HG03066 (cell line): ENCODE measurements around the gene LAMA3.

Source experiments
- ATAC-seq: cut with Tn5 transposase; IDR thresholded peaks from one replicate; pipeline ENCODE4 v1.9.1; 2021; ENCODE audit warnings: low read depth; ENCODE audit not compliant: unreplicated experiment

The LAMA3 gene, protein sequence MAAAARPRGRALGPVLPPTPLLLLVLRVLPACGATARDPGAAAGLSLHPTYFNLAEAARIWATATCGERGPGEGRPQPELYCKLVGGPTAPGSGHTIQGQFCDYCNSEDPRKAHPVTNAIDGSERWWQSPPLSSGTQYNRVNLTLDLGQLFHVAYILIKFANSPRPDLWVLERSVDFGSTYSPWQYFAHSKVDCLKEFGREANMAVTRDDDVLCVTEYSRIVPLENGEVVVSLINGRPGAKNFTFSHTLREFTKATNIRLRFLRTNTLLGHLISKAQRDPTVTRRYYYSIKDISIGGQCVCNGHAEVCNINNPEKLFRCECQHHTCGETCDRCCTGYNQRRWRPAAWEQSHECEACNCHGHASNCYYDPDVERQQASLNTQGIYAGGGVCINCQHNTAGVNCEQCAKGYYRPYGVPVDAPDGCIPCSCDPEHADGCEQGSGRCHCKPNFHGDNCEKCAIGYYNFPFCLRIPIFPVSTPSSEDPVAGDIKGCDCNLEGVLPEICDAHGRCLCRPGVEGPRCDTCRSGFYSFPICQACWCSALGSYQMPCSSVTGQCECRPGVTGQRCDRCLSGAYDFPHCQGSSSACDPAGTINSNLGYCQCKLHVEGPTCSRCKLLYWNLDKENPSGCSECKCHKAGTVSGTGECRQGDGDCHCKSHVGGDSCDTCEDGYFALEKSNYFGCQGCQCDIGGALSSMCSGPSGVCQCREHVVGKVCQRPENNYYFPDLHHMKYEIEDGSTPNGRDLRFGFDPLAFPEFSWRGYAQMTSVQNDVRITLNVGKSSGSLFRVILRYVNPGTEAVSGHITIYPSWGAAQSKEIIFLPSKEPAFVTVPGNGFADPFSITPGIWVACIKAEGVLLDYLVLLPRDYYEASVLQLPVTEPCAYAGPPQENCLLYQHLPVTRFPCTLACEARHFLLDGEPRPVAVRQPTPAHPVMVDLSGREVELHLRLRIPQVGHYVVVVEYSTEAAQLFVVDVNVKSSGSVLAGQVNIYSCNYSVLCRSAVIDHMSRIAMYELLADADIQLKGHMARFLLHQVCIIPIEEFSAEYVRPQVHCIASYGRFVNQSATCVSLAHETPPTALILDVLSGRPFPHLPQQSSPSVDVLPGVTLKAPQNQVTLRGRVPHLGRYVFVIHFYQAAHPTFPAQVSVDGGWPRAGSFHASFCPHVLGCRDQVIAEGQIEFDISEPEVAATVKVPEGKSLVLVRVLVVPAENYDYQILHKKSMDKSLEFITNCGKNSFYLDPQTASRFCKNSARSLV (N-terminal part only)

DNA sequence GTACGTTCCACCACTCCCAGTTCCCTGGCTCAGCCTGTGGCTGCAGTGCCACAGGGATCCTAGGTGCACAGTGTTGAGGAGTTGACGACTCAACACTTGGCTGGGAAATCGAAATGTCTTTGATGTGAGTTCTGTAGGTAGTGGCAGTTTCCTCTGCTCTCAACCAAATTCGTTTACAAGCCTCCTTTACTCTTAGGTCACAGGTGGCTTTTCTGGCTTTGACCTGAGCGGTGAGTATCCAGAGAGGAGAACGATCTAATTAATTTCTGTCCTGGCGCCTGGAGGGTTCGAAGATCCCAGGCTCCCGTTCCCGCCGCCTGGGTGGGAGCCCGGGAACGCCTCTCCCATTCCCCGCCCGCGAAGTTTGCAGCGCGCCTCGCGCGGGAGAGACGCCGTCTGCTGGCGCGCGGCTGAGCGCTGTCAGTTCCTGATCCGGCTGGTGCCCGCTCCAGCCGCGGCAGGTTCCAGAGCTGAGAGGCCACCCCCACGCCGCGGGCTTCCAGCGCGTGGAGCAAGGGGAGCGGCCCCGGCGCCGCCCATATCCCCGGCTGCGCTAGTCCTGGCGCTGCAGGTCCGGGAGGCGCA, at the start of gene LAMA3:
Gene LAMA3 (plus strand): TSS at position 423 of the 585 bp plus-strand sequence. CDS start 231 bp downstream, outside the sequence.
- ATAC-seq, result peak; percentile 56

DNA sequence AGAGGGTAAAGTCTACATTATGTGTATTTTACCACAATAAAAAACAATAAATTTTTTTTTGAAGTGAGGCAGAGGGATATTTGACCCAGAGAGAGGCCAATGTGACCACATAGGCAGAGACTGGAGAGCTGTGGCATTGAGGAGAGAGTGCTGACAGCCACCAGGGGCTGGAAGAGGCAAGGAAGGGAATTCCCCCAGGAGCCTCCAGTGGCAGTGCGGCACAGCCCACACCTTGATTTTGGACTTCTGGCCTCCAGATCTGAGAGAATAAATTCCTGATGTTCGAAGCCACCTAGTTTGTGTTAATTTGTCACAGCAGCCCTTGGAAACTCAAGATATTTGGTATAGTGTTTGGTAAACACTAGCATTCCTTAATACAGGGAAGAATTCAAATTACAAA, 49.2 kb upstream of the LAMA3 start:
- no peak for ATAC-seq

DNA sequence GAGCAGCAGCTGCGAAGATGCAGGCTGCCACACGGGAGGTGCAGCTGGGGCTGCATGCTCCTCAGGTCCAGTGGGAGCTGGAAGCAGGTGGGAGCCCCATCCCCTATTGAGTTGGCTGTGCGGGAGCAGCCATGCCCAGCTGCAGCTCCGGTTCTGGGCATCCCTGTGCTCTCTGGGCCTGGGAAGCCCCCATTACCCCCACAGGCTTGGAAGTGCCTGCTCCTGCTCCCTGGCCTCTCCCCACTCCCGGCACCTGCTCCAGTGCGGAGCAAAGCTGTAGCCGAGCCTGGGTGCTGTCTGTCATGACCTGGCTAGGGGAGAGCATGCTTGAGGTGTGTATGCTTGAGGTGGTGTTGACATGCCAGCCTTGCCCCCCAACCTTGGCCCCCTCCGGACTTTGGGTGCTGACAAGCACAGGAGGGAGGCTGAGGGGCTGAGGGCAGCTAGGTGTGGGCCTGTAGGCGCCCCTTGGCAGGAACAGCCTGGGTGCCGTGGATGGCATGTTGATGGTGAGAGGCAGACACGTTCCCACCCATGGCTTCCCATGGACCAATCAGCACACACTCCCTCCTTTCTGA, 48.0 kb upstream of the LAMA3 start:
- ATAC-seq, result no peak

DNA sequence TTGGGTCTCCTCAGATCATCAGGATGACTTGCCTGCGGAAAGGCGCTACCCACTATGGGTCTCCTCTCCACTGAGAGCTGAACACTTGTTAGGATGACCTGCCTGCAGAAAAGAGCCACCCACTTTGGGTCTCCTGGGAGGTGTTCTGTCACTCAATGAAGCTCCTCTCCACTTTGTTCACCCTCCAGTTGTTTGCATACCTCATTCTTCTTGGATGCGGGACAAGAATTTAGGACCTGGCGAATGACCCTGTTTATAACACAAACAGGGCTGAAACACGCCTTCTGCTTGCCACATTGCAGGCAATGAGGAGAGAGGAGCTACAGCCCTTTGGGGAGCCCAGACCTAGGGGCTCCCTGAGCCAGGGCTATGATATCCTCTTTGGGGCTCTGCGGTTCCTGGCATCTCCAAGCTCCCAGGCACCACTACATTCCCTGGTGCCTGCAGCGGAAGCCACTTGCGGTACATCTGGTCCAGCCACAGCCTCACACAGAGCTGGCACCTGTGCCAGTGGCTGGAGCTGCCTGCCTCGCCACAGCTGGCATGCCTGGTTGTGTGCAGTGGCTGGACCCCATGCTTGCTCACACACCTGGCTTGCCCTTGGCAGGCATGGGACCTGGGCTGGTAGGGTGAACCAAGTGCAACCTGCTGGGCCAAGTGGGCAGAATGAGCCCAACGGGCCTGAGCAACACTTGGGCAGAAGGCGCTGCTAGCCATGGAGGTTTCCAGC, 47.2 kb upstream of the LAMA3 start:
- no peak for ATAC-seq

DNA sequence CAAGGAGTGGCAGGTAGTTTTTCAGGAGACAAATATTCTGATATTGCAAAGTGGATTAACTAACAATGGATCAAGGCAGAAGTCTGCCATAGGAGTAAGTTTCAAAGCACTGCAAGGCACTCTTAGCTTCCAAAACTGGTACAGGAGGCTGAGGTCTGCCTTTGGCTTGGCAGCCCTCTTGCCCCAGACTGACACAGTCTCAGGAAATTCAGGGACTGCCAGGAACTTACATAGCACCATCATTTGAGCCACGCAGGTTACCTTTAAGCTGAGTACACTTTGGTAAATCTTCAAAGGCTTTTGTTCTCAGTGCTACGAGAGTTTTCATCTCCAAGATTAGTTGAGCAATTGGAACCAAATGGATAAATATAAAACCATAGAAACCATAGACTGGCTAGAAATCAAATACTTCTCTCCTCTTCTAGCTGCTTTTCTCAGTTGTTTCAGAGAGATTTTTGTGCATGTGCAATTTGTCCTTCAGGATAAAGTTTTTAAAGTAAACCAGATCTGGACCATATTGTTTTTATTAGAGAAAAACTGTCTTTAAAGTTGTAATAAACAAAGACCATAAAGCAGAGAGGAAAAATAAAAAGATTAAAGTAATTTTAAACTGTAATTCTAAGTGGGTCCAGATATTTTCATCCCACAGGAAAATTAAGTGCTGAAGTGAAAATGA, 45.3 kb upstream of the LAMA3 start:
- ATAC-seq, result no peak

DNA sequence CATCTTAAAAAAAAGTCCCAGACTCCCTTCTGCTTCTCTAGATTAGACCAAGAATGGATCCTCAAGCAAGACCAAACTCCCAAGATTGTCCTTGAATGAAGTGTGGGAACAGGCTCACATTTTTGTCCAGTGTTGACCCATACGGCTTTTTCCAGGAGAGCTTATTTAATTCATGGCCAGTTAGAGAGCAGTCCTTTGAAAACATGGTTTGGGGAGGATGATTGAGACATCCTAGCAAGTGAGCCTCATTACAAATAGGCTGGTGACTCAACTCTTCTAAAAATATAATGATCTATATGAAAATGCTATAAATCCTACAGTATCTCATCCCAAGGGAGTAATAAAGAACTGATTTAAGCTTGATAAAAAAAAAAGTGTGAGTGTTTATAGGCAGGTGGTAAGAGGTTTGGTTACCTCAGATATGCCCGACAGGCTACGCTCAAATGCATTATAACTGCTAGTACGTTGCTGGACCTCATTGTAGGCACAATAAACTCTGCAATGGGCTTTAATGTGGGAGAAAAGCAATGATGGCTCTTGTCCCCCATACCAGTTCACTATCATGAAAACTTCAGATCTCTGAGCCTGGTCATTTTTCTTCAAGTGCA, 43.6 kb upstream of the LAMA3 start:
- no peak for ATAC-seq

DNA sequence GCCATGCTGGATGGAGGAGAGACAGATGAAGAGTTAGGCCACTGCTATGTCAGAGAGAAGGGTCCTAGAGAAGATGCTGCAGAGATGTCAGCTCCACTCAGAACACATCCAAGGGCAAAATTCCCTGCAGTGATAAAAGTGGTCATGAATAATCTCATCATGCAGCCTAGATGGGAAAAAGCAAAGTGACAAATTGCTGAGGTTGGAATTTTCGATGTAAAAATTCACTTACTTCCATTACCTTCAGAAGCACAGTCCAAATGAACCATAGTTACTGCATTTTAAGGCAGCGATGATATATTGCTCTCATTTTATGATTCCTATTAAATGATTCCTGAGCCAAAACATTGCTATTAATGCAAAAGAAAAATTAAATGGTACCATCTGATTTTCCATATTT, 43.0 kb upstream of the LAMA3 start:
- no peak for ATAC-seq

DNA sequence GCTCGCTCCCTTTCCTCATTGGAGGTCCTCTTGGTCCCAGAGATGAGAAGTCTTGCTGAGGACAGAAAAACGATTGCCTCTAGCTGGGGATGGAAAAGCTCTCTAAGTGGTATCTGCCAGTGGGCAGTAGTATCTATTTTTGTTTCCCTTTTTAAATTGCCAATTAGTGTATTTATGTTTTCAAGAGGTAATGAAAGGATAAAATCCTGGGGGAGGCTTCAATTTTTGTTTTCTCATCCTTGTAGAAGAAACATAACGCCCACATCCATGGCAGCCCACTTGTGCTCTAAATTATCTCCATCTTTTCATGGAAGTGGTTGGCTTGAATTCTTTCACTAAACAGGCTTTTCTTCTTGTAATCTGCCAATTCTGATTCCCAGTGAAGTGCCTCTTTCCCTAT, 40.8 kb upstream of the LAMA3 start:
- no peak for ATAC-seq

DNA sequence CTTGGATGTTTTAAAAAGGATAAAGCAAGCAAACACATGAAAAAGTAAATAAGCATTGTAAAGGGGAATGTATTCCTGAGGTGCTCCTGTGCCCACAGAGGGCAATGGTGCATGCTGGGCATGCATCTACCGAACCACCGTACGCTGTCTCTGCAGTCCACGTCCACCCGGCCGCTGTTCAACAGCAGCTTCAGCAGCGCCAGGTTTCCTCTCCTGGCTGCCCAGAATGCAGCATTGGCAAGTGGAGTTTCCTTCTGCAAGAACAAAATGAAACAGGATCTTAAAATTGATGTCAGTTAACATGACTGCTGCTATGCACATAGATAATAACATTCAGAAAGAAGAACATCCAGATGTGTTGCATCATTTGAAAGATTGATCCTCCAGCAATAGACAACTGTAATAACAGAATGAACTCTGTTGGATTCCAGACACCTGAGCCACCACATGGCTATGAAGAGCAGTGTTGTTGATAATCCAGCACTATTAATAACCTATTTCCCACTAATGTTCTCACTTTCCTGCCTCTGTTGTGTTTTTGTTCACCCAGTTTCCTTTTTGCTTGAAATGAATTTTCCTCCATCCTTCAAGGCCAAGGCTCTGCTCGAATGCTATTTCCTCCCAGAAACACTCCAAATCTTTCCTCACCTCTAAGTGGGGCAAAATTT, 40.2 kb upstream of the LAMA3 start:
- no peak for ATAC-seq

DNA sequence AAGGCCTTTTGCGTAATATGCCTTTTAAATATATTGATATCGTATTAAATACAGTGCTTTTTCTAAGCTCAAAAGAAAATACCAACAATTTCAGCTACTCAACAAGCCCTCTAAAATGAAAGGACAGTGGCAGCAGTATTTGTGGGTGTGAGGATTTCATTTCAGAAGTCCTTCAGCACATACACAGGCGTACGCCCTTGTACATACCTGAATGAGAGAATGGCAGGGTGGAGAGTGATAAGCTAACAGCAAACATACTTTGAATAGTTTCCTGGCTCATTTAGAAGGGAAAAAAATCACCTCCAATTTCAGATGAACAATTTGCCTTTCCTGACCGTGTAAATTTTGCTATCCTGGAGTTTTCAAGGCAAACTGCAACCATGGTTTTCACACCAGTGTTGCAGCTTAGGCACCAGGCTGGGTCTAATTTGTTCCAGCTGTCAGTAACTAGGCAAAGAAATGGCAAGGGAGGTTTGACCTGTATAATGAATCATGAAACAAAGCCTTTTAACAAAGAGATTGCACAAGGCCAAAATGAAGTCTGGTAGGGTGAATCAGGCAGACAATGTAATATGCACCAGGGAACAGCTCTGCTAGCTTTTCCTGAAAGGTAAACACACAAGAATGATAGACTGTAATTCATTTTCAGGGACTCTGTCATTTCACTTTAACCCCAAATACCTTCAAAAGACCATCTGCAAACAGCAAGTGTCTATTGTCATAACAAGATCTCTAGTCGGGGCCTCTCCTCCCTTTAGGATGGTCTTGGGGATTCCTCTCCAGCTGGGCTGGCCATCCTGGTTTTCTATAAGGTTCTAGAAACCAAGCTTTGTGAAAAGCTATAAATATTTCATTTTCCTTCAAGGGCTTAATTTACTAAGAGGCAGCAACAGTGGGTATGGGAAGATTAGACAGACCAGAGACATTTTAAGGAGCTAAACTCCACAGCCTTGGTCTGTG, 38.0 kb upstream of the LAMA3 start:
- no peak for ATAC-seq

DNA sequence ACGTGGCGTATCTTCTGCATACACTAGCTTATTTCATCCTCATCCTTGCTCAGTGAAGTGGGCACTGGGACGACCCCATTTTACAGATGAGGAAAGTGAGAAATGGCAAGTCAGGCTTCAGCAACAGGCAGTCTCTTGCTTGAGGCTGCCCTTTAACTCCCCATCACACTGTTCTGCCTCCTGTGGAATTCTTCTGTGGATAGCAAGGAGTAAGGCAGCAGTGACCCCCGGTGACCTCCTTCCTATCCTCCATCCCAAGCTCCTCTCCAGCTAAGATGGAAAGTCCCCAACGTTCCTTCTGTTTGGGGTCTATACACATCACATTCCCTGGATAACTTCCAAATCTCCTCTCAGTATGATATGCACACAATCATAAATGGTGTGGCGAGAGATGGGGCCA, 37.0 kb upstream of the LAMA3 start:
- ATAC-seq, result no peak

DNA sequence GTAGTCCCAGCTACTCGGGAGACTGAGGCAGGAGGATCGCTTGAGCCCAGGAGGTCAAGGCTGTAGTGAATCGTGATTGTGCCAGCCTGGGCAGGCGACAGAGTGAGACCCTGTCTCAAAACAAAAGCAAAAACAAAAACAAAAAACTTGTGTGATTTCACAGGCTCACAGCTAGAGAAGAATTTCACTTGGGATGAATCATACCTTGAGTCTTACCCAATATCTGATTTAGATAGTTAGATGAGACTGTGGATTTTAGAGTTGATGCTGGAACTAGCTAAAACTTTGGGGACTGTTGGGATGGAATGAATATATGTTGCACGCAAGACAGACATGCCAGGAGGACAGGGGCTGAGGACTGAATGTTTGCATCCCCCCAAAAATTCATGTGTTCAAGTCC, 31.0 kb upstream of the LAMA3 start:
- ATAC-seq, result no peak

DNA sequence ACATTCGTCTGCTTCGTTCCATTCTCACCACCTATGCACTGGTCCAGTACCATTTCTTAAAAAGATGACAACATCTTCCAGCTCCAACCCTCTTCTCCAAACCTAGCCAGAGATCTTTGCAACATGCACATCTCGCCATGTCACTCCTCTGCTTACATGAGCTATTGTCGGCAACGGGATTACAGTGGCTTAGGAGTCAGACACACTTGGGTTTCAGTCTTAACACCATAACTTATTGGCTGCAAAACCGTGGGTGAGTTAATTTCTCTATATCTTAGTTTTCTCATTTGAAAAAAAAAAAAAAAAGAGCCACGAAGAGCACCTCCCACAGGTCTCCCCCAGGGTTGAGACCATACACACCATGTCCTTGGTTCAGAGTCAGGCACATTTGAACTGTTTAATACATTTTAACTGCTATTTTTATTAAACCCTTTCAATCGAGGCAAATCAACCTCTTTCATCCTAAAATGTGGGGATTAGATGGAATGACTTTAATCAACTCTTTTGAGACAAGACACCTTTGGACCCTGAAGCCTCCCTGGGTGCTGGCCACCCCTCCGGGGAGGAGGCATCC, 27.4 kb upstream of the LAMA3 start:
- ATAC-seq, result no peak

DNA sequence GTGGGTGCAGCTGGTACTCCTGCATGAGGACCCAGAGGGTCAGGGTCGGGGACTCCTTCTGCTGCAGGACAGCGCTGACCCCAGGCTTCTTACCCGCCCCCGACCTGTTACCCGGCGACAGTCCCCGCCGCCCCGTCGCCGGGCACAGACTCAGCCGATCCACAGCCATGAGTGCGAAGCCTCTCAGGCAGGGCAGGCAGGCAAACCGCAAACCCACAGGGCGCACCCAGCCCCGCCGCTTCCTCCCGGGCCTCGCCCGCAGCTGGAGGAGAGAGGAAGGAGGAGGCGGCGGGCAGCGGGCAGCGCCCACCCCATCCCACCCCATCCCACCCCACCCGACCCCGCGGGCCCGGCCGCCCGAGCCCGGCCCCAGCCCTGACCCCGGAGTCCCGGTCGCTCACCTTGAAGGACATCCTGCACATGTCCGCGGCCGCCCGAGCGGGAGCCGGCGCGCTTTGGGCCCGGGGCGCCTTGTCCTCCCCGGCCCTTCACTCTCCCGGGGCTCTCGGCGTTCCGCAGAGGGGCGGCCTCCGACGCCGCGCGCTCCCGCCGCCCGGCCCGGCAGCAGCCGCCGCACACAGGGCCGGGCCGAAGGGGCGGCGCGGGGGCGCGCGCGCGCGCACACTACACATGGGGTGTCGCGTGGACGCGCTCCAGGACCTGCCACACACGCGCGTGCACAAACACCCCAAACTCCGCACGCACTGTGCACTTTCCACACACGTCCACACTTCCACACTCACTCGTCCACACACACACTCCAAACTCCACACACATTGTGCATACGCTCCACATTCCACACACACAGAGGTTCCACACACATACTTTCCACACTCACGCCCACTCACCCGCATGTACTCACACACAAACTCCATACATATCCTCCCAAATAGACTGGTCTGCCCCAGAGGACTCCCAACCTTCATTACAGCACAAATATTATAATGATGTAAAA, 26.7 kb upstream of the LAMA3 start, which contains the start of gene ANKRD29:
Gene ANKRD29 (minus strand): TSS at position 603 of the 955 bp plus-strand sequence. CDS start 181 bp downstream, at position 422.
- ATAC-seq, result no peak

DNA sequence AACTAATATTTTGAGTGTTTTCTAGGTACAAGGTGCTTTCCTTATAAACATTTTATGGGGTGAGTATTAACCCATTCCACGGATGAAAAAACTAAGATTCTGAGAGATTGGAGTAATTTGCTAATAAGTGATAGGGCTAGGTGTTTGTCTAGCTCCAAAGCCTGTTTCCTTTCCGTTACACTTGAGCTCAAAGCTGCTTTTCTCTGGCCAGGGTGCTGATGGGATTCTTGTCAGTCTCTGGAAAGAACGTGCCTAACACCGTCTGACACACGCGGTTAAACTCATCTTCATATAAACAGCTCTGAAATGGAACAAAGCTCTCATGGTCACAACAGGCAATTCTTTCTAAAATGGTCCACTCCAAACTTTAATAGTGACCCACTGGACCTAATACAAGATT, 24.6 kb upstream of the LAMA3 start:
- ATAC-seq, result no peak
